HFFc6 (cell line): Measurements from ENCODE around the gene SFTA2. TPM values are rescaled to one million over a fixed set of nuclear protein-coding genes. Genes with fewer than 3 reads are reported as not detected.

Source experiments
- DNase-seq: peaks from one replicate; pipeline ENCODE4 v3.0.0-alpha.2; 2018
- H3K27ac Mint-ChIP-seq: 2 replicates; pipeline ENCODE4 v1.8.0; 2020; ENCODE audit warnings: mild to moderate bottlenecking, mixed read lengths
- H3K27me3 Mint-ChIP-seq: 2 replicates; pipeline ENCODE4 v1.8.0; 2021; ENCODE audit warnings: mild to moderate bottlenecking, moderate library complexity, mixed read lengths; ENCODE audit not compliant: insufficient read depth
- H3K36me3 Mint-ChIP-seq: 2 replicates; pipeline ENCODE4 v1.8.0; 2021; ENCODE audit warnings: low read depth, mixed read lengths
- H3K4me1 Mint-ChIP-seq: 2 replicates; pipeline ENCODE4 v1.8.0; 2020; ENCODE audit warnings: low read depth, mixed read lengths
- H3K4me3 Mint-ChIP-seq: 2 replicates; pipeline ENCODE4 v1.8.0; 2020; ENCODE audit warnings: mild to moderate bottlenecking, moderate library complexity, mixed read lengths
- H3K9me3 Mint-ChIP-seq: 2 replicates; pipeline ENCODE4 v1.8.0; 2020; ENCODE audit warnings: mild to moderate bottlenecking, mixed read lengths
- CTCF ChIP-seq: fragments of 200-600 bp; sonication (generic); IDR thresholded peaks from 2 replicates; pipeline ENCODE4 v1.5.0; 2021; ENCODE audit warnings: antibody characterized with exemption, mild to moderate bottlenecking
- total RNA-seq, 6 experiments: library from RNA; stranded (reverse); fragmentation: NEBNext Ultra II Directional; extraction: Animal tissue kit (Norgen Biotek cat#: 25700); gene quantifications; 2 replicates in 1 of 6; 3 replicates in 5 of 6; pipeline ENCODE4 v1.2.3, GENCODE V29; 2021

The SFTA2 gene
- total RNA-seq, 6 experiments from 2014 or later = not detected

GRCh38 chr6:30962716-30963115 is 30.7 kb upstream of the SFTA2 start:
- no peak for TF ChIP-seq CTCF
- no peak for DNase-seq
- H3K9me3 Mint-ChIP-seq = no peaks in the 10 kb centered on the region
- no peaks in the 10 kb centered on the region for H3K4me1 Mint-ChIP-seq
- no peak overlapping the region for H3K4me3 Mint-ChIP-seq
- H3K27me3 Mint-ChIP-seq = peaks cover 50% of the 10 kb centered on the region
- no peaks in the 10 kb centered on the region for H3K36me3 Mint-ChIP-seq
- no peak overlapping the region for H3K27ac Mint-ChIP-seq

- DNase-seq = no peak
- TF ChIP-seq CTCF = no peak
- Mint-ChIP-seq H3K4me3 (no peak overlapping the region), H3K27ac (no peak overlapping the region), H3K9me3 (no peaks in the 10 kb centered on the region), H3K4me1 (no peaks in the 10 kb centered on the region), H3K36me3 (no peaks in the 10 kb centered on the region), H3K27me3 (peaks cover 53% of the 10 kb centered on the region)
Measured at GRCh38 chr6:30960907-30961673, 29.1 kb upstream of the SFTA2 start.

GRCh38 chr6:30957716-30958115 is 25.7 kb upstream of the SFTA2 start:
- Mint-ChIP-seq H3K9me3 (no peaks in the 10 kb centered on the region), H3K4me1 (peaks cover 6% of the 10 kb centered on the region)

GRCh38 chr6:30955367-30956042 is 23.5 kb upstream of the SFTA2 start:
- H3K27ac Mint-ChIP-seq = peak overlapping the region; percentile 12; the same call in 1 of the 2 replicates
- no peaks in the 10 kb centered on the region for H3K9me3 Mint-ChIP-seq
- peaks cover 6% of the 10 kb centered on the region for H3K4me1 Mint-ChIP-seq
- H3K27me3 Mint-ChIP-seq = peaks cover 61% of the 10 kb centered on the region
- H3K4me3 Mint-ChIP-seq = peak overlapping the region; percentile 70
- no peaks in the 10 kb centered on the region for H3K36me3 Mint-ChIP-seq
- no peak for DNase-seq
- no peak for TF ChIP-seq CTCF

More at GRCh38 chr6:30957716-30958115, 25.7 kb upstream of the SFTA2 start:
- H3K4me3 Mint-ChIP-seq = no peak overlapping the region
- no peak for DNase-seq
- no peak for TF ChIP-seq CTCF
- no peaks in the 10 kb centered on the region for H3K36me3 Mint-ChIP-seq
- H3K27ac Mint-ChIP-seq = no peak overlapping the region
- peaks cover 51% of the 10 kb centered on the region for H3K27me3 Mint-ChIP-seq

GRCh38 chr6:30954631-30955366 is 22.8 kb upstream of the SFTA2 start:
- peak overlapping the region; percentile 70 for H3K4me3 Mint-ChIP-seq
- H3K27ac Mint-ChIP-seq = peak overlapping the region; percentile 12; the same call in 1 of the 2 replicates
- no peak for TF ChIP-seq CTCF
- H3K4me1 Mint-ChIP-seq = peaks cover 6% of the 10 kb centered on the region
- H3K27me3 Mint-ChIP-seq = peaks cover 67% of the 10 kb centered on the region
- DNase-seq = no peak
- no peaks in the 10 kb centered on the region for H3K36me3 Mint-ChIP-seq
- H3K9me3 Mint-ChIP-seq = no peaks in the 10 kb centered on the region
